ENCODE measurements around the gene RGS1.

RGS1 gene

GRCh38 chr1:192627901-192628300 lies 52.3 kb downstream of the RGS1 start:
- DNase-seq = no peak

GRCh38 chr1:192628396-192629057 lies 53.0 kb downstream of the RGS1 start:
- DNase-seq = no peak

GRCh38 chr1:192629612-192630011 lies 54.0 kb downstream of the RGS1 start:
- DNase-seq = no peak

Measured in NCI-H2107 (cell line).